K562 (cell line): ENCODE results near the gene SMIM35. TPM values are rescaled to one million over a fixed set of nuclear protein-coding genes. Genes with fewer than 3 reads are reported as not detected.

Experiments used
- DIDO1 ChIP-seq: fragments of 450-650 bp; IDR thresholded peaks from 2 replicates; pipeline ENCODE4 v1.6.1; 2016; ENCODE audit warnings: low read depth, missing biosample characterization, missing genetic modification characterization
- PRPF4 ChIP-seq: fragments of 200-400 bp; formaldehyde crosslinking; IDR thresholded peaks from one replicate; pipeline ENCODE4 v1.6.1; 2017; ENCODE audit warnings: low read length, low read depth, mild to moderate bottlenecking; ENCODE audit not compliant: insufficient read depth, poor library complexity, severe bottlenecking
- YY1 ChIP-seq, 3 experiments: IDR thresholded peaks; 2 replicates each; pipeline ENCODE4 v1.6.1; 2011; ENCODE audit warnings: low read length in 2 of 3, mild to moderate bottlenecking in 2 of 3, moderate library complexity in 2 of 3, borderline replicate concordance in 1 of 3, control low read depth in 1 of 3, low read depth in 1 of 3; ENCODE audit not compliant: insufficient read depth in 3 of 3, insufficient replicate concordance in 2 of 3, control insufficient read depth in 1 of 3, insufficient read length in 1 of 3; ENCODE audit errors: extremely low read depth in 1 of 3
- ZNF3 ChIP-seq: fragments of 250-450 bp; sonication (Bioruptor Pico); IDR thresholded peaks from 2 replicates; pipeline ENCODE4 v1.5.0; 2021; ENCODE audit warnings: mild to moderate bottlenecking, moderate library complexity
- ZNF347 ChIP-seq: fragments of 450-650 bp; formaldehyde crosslinking; IDR thresholded peaks from 2 replicates; pipeline ENCODE4 v1.4.0; 2020; ENCODE audit warnings: low read depth, mild to moderate bottlenecking, moderate library complexity
- ZNF551 ChIP-seq: fragments of 250-450 bp; sonication (Bioruptor Pico); IDR thresholded peaks from 2 replicates; pipeline ENCODE4 v1.5.0; 2021; ENCODE audit warnings: mild to moderate bottlenecking, moderate library complexity
- ZNF695 ChIP-seq: fragments of 450-650 bp; formaldehyde crosslinking; IDR thresholded peaks from 2 replicates; pipeline ENCODE4 v1.4.0; 2020; ENCODE audit warnings: mild to moderate bottlenecking, moderate library complexity
- ZNF764 ChIP-seq: fragments of 250-450 bp; sonication (Bioruptor Pico); IDR thresholded peaks from 2 replicates; pipeline ENCODE4 v1.4.0; 2020; ENCODE audit warnings: low read depth, mild to moderate bottlenecking, moderate library complexity
- polyA plus RNA-seq, 8 experiments: library from polyadenylated mRNA; depleted of rRNA in 4 of 8; stranded (reverse) in 5 of 8; unstranded in 3 of 8; fragments of >200 nt; fragmentation: Nextera tagmentation in 2 of 8; fragmentation: Illumina TruSeq in 1 of 8; extraction: Ambion mirVana in 2 of 8; extraction: Trizol in 1 of 8; gene quantifications; 2 replicates each; pipeline versions ENCODE4 v1.2.1 to v1.2.3, GENCODE V29; 2011 to 2014; ENCODE audit warnings: inconsistent platforms in 1 of 8, missing spikeins in 1 of 8
- total RNA-seq, 7 experiments: library from RNA; depleted of rRNA in 6 of 7; stranded (reverse); fragments of >200 nt in 6 of 7; fragmentation: Illumina TruSeq in 2 of 7; extraction: Trizol in 2 of 7; gene quantifications; 2 replicates each; pipeline versions ENCODE4 v1.2.1 to v1.2.3, GENCODE V29; 2011 to 2021; ENCODE audit warnings: low replicate concordance in 1 of 7
- TF ChIP-seq, protein P1 (sequence below), 2 experiments: fragments of 450-650 bp; IDR thresholded peaks; 2 replicates each; pipeline ENCODE4 v1.6.1; 2016; ENCODE audit warnings: mild to moderate bottlenecking in 2 of 2, borderline replicate concordance in 1 of 2, low read depth in 1 of 2, moderate library complexity in 1 of 2
- TF ChIP-seq, protein P2 (sequence below): fragments of 250-450 bp; sonication (Bioruptor Pico); IDR thresholded peaks from 2 replicates; pipeline ENCODE4 v1.4.0; 2020; ENCODE audit warnings: mild to moderate bottlenecking, moderate library complexity

The SMIM35 gene
- total and polyA plus RNA-seq, 9 of the 15 experiments (the other 6 are each of a cell fraction or from before 2014, with no cell fraction given) = 0.03 TPM; not detected in 7

DNA sequence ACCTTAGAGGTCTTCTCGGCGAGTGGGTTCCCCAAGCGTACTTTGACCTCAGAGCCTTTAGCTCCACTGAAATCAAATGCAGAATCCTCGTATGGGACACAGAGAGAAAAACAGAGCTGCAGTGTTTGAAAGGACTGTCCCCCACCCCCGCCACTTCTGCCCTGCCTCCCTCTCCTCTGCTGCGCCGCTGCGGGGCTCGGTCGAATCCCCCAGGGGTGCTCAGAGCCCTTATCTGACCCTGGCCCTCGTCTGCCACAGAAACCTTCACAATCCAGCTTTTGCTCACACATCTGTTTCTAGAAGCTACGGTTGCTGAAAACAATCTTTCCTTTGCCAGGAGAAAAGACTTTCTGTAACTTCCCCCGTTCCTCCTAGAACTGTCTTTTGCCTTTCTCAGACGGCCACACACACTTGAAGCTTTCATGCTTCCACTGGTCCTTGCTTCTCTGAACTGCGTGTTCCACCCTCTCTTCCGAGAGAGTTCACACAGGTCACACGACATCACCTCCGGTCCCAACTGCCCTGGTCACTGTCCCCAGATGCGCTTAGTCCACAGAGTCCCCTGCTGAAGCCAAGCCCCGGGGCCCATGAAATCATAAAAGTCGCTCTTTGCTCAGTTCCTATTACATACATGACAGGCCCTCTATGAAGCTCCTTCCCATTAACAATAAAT lies 3.7 kb downstream of the SMIM35 start (continued):
- TF ChIP-seq YY1 (IDR thresholded peaks at IDR 0.05; ENCODE audit: borderline replicate concordance in 1 of 3, control insufficient read depth in 1 of 3, extremely low read depth in 1 of 3, insufficient read depth in 3 of 3, insufficient read length in 1 of 3, insufficient replicate concordance in 2 of 3, low read depth in 1 of 3, low read length in 2 of 3) = no peak
- no peak for TF ChIP-seq DIDO1 (tag)
- no peak for TF ChIP-seq ZNF695 (CRISPR knock-in tag)
- no peak for TF ChIP-seq ZNF764
- TF ChIP-seq ZNF551 (CRISPR knock-in tag) = no peak
- TF ChIP-seq, protein P1, sequence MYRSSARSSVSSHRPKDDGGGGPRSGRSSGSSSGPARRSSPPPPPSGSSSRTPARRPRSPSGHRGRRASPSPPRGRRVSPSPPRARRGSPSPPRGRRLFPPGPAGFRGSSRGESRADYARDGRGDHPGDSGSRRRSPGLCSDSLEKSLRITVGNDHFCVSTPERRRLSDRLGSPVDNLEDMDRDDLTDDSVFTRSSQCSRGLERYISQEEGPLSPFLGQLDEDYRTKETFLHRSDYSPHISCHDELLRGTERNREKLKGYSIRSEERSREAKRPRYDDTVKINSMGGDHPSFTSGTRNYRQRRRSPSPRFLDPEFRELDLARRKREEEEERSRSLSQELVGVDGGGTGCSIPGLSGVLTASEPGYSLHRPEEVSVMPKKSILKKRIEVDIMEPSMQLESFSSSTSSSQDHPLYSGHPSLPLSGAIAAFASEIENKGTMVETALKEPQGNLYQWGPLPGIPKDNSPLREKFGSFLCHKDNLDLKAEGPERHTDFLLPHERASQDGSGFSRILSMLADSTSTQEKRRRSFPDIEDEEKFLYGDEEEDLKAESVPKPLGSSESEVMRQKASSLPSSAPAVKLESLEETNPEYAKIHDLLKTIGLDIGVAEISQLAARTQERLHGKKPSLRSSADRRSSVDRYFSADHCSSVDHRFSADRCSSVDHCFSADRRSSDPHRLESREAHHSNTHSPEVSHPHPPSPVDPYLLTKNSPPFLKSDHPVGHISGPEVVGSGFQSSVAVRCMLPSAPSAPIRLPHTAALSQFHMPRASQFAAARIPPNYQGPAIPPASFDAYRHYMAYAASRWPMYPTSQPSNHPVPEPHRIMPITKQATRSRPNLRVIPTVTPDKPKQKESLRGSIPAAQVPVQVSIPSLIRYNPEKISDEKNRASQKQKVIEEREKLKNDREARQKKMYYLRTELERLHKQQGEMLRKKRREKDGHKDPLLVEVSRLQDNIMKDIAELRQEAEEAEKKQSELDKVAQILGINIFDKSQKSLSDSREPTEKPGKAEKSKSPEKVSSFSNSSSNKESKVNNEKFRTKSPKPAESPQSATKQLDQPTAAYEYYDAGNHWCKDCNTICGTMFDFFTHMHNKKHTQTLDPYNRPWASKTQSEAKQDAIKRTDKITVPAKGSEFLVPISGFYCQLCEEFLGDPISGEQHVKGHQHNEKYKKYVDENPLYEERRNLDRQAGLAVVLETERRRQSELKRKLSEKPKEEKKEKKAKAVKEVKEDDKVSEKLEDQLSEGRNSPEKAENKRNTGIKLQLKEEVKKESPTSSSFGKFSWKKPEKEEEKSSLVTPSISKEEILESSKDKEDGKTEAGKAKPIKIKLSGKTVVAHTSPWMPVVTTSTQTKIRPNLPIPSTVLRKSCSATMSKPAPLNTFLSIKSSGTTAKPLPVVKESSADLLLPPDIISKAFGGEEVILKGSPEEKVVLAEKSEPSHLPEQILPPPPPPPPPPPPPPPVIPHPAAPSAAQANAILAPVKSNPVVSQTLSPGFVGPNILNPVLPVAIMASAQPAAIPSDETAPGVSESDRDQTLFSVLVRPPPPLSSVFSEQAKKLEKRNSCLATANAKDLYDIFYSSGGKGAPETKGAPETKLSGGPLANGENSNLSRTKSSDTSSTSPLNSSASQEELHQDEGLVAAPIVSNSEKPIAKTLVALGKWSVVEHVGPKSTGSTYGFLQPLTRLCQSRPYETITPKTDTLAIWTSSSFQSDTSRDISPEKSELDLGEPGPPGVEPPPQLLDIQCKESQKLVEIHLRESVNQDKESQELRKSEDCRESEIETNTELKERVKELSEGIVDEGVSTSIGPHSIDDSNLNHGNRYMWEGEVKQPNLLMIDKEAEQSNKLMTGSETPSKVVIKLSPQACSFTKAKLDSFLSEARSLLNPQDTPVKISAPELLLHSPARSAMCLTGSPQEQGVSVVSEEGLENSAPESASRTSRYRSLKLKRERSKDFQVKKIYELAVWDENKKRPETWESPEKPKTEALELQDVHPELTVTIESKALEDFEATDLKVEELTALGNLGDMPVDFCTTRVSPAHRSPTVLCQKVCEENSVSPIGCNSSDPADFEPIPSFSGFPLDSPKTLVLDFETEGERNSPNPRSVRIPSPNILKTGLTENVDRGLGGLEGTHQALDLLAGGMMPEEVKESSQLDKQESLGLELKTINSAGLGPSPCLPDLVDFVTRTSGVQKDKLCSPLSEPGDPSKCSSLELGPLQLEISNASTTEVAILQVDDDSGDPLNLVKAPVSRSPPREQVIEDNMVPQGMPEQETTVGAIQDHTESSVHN (IDR thresholded peaks at IDR 0.05; ENCODE audit: borderline replicate concordance in 1 of 2, low read depth in 1 of 2) = no peak
- no peak for TF ChIP-seq PRPF4
- no peak for TF ChIP-seq ZNF3 (CRISPR knock-in tag)
- TF ChIP-seq, protein P2, sequence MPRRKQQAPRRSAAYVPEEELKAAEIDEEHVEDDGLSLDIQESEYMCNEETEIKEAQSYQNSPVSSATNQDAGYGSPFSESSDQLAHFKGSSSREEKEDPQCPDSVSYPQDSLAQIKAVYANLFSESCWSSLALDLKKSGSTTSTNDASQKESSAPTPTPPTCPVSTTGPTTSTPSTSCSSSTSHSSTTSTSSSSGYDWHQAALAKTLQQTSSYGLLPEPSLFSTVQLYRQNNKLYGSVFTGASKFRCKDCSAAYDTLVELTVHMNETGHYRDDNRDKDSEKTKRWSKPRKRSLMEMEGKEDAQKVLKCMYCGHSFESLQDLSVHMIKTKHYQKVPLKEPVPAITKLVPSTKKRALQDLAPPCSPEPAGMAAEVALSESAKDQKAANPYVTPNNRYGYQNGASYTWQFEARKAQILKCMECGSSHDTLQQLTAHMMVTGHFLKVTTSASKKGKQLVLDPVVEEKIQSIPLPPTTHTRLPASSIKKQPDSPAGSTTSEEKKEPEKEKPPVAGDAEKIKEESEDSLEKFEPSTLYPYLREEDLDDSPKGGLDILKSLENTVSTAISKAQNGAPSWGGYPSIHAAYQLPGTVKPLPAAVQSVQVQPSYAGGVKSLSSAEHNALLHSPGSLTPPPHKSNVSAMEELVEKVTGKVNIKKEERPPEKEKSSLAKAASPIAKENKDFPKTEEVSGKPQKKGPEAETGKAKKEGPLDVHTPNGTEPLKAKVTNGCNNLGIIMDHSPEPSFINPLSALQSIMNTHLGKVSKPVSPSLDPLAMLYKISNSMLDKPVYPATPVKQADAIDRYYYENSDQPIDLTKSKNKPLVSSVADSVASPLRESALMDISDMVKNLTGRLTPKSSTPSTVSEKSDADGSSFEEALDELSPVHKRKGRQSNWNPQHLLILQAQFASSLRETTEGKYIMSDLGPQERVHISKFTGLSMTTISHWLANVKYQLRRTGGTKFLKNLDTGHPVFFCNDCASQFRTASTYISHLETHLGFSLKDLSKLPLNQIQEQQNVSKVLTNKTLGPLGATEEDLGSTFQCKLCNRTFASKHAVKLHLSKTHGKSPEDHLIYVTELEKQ (CRISPR knock-in tag) = no peak
- no peak for TF ChIP-seq ZNF347 (CRISPR knock-in tag)
